Activated B cell treated with CpG ODN at 0.5 μM for 24 hours (primary cell): ENCODE data around the gene KMT5C. TPM values are rescaled to one million over a fixed set of nuclear protein-coding genes. Genes with fewer than 3 reads are reported as not detected.
A peak's percentile ranks its signal among the peaks of the same experiment; 100 is the strongest.

Source experiments
- ATAC-seq: fragments of 200-7000 bp; cut with Tn5 transposase; one replicate; pipeline ENCODE4 v1.10.0; 2021; ENCODE audit warnings: low read depth, mild to moderate bottlenecking, moderate library complexity
- CTCF ChIA-PET: fragments of 350-600 bp; sonication (Branson Sonifier 250); formaldehyde crosslinking; loops from one replicate; lab custom pipeline; 2021; ENCODE audit warnings: antibody characterized with exemption; lab: Charles Lee
- POLR2A ChIA-PET: fragments of 350-600 bp; sonication (Branson Sonifier 250); formaldehyde crosslinking; loops from one replicate; lab custom pipeline; 2021; ENCODE audit warnings: antibody characterized with exemption; lab: Charles Lee
- DNase-seq: peaks from one replicate; pipeline ENCODE4 v3.0.0; 2022
- H3K27ac Mint-ChIP-seq: one replicate; pipeline ENCODE4 v1.8.0; 2020; ENCODE audit warnings: mixed read lengths
- H3K27me3 Mint-ChIP-seq: one replicate; pipeline ENCODE4 v1.8.0; 2021; ENCODE audit warnings: mixed read lengths
- H3K36me3 Mint-ChIP-seq: one replicate; pipeline ENCODE4 v1.8.0; 2021; ENCODE audit warnings: low read depth, mixed read lengths
- H3K4me1 Mint-ChIP-seq: one replicate; pipeline ENCODE4 v1.8.0; 2021; ENCODE audit warnings: mixed read lengths
- H3K4me3 Mint-ChIP-seq: one replicate; pipeline ENCODE4 v1.8.0; 2020; ENCODE audit warnings: mild to moderate bottlenecking, mixed read lengths
- H3K9me3 Mint-ChIP-seq: one replicate; pipeline ENCODE4 v1.8.0; 2020; ENCODE audit warnings: mixed read lengths
- CTCF ChIP-seq: fragments of 200-600 bp; IDR thresholded peaks from one replicate; pipeline ENCODE4 v1.8.0; 2022; ENCODE audit warnings: antibody characterized with exemption, mild to moderate bottlenecking
- intact Hi-C: fragments of 100-400 bp; cut with micrococcal nuclease; formaldehyde crosslinking; loops from one replicate; pipeline ENCODE4 v1.15.1; 2024
- total RNA-seq: library from RNA; stranded (reverse); gene quantifications from 2 replicates; pipeline ENCODE4 v1.2.3, GENCODE V29; 2022

The KMT5C gene
- total RNA-seq, 1 donor from 2014 or later, result 8.1 TPM

GRCh38 chr19:55377356-55378131 lies 37.9 kb downstream of the KMT5C start:
- ATAC-seq (no peak), DNase-seq (no peak)
- CTCF ChIA-PET, result no interaction called here
- no peak overlapping the region for H3K27ac Mint-ChIP-seq
- POLR2A ChIA-PET, result no interaction called here
- intact Hi-C loops, result no loop called here
- H3K36me3 Mint-ChIP-seq, result no peaks in the 10 kb centered on the region
- H3K4me1 Mint-ChIP-seq, result peaks cover 6% of the 10 kb centered on the region
- no peak overlapping the region for H3K4me3 Mint-ChIP-seq
- no peak for TF ChIP-seq CTCF
- peaks cover 18% of the 10 kb centered on the region for H3K27me3 Mint-ChIP-seq
- no peaks in the 10 kb centered on the region for H3K9me3 Mint-ChIP-seq

- no peaks in the 10 kb centered on the region for H3K36me3 Mint-ChIP-seq
- DNase-seq (no peak), ATAC-seq (no peak)
- H3K4me3 Mint-ChIP-seq, result no peak overlapping the region
- intact Hi-C loops, result no loop called here
- H3K9me3 Mint-ChIP-seq, result no peaks in the 10 kb centered on the region
- no peak overlapping the region for H3K27ac Mint-ChIP-seq
- CTCF ChIA-PET, result no interaction called here
- no peak for TF ChIP-seq CTCF
- POLR2A ChIA-PET, result no interaction called here
- peaks cover 12% of the 10 kb centered on the region for H3K27me3 Mint-ChIP-seq
- peaks cover 10% of the 10 kb centered on the region for H3K4me1 Mint-ChIP-seq
Observed at GRCh38 chr19:55379174-55379573, 39.5 kb downstream of the KMT5C start.

GRCh38 chr19:55382013-55382412 lies 42.3 kb downstream of the KMT5C start:
- Mint-ChIP-seq H3K4me3 (peak overlapping the region; percentile 1), H3K36me3 (peaks cover 14% of the 10 kb centered on the region), H3K27ac (no peak overlapping the region), H3K9me3 (no peaks in the 10 kb centered on the region), H3K4me1 (peaks cover 35% of the 10 kb centered on the region), H3K27me3 (no peaks in the 10 kb centered on the region)
- CTCF ChIA-PET, result no interaction called here
- ATAC-seq, result no peak
- intact Hi-C loops, result no loop called here
- TF ChIP-seq CTCF, result no peak
- DNase-seq, result no peak
- POLR2A ChIA-PET, result interaction anchor here (2.9 kb wide), 1 partner anchor 13 kb away, joined by 9 read pairs; no protein-coding TSS in a partner anchor

GRCh38 chr19:55382522-55383054 lies 42.9 kb downstream of the KMT5C start:
- Mint-ChIP-seq H3K4me3 (peak overlapping the region; percentile 80), H3K36me3 (peaks cover 20% of the 10 kb centered on the region), H3K27me3 (no peaks in the 10 kb centered on the region), H3K4me1 (peaks cover 41% of the 10 kb centered on the region), H3K27ac (no peak overlapping the region), H3K9me3 (no peaks in the 10 kb centered on the region)
- ATAC-seq, result no peak
- POLR2A ChIA-PET, result interaction anchor here (0.7 to 11.3 kb wide), 5 partner anchors 14 to 242 kb away, joined by 3 to 215 read pairs (median 28); partner anchors contain the start of genes KMT5C and UBE2S
- no peak for DNase-seq
- CTCF ChIA-PET, result interaction anchor here (1.3 to 3.1 kb wide), 2 partner anchors 103 to 121 kb away, joined by 4 to 18 read pairs; partner anchors contain the start of gene HSPBP1
- intact Hi-C loops, result no loop called here
- TF ChIP-seq CTCF, result no peak
